ENCODE results near the gene NEDD4L.
A peak's percentile ranks its signal among the peaks of the same experiment; 100 is the strongest.
"Not testable (repeated sequence)": the region's sequence is repeated elsewhere in the genome, so short reads cannot be mapped to it uniquely, and the experiment has no call there.

The NEDD4L gene

GRCh38 chr18:58158459-58158858 is 114.4 kb downstream of the NEDD4L start:
- no peak for DNase-seq

DNA sequence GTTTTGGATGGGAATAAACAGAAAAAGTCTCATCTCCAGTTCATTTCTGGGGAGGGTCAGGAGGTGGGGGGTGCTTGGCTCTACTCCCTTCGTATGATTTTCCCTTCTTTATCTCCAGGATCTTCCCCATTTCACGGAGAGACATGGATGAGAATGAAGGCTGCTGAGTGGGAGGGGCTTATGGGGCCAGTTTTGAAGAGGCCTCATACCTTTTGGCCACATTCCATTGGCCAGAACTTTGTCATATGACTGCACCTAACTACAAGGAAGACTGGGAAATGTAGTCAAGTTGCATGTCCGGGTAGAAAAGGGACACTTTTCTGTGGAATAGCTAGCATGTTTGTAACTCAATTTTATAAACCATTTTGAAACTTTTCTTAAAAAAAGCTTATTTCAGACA is 117.6 kb downstream of the NEDD4L start:
- no peak for DNase-seq

GRCh38 chr18:58162127-58162526 is 118.1 kb downstream of the NEDD4L start:
- DNase-seq: no peak

GRCh38 chr18:58163004-58163590 is 119.1 kb downstream of the NEDD4L start:
- no peak for DNase-seq

- no peak for DNase-seq
Observed at GRCh38 chr18:58166278-58166844, 122.3 kb downstream of the NEDD4L start.

DNA sequence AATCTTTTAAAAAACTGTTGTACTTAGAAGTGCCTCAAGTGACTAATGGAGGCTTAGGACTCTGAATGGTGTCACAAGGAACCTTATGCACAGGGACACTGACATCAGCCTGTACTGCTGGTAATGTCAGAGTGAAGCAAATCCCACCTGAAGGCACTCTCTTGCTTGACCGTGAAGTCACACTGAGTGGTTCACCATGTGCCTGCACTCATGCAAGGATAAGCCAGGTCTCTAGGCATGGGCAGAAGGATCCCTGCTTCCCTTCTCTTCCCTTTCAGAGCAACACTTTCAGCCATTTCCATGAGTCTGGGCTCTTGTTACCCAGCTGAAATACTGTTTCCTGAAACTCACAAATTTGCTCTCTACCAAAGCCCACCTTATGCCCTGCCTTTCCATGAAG is 123.0 kb downstream of the NEDD4L start:
- DNase-seq: no peak

DNA sequence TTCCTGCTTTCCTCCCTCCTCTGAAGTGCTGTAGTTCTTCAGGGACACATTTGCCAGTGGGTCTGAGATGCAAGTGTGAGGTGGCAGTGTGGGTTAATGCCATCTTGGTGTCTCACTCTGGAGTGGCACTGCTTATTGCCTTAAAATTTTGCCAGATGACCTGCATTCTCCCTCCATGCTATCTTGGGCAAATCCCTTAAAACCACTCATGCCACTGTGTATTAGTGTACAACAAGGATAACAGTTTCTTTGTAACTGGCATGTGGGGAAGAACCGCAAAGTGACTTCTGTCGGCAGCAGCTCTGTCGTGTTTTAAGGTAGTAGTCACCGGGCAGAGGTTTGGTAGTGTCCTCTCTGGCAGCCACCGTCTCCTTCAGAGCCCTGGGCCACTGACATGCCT is 124.2 kb downstream of the NEDD4L start:
- DNase-seq: no peak

- DNase-seq: no peak
Observed at GRCh38 chr18:58168993-58169392, 125.0 kb downstream of the NEDD4L start.

DNA sequence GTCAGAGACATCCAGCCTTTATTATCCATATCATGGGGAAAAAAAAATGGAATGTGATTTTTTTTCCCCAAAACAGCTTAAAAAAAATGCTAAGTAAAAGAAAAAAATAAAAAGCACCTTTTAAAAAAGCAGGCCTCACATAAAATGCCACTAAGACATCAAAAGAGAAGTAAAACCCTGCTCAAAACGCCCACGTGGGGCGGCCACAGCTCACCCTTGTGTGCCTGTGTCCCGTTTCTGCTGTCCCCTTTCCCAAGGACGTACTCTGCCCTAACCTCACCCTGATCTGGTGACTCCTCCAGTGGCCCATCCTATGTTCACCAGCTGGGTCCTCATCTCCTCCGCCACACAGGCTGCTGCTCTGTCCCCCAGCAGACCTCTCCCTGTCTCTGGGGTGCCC is 125.4 kb downstream of the NEDD4L start:
- DNase-seq: no peak

GRCh38 chr18:58170036-58170435 is 126.0 kb downstream of the NEDD4L start:
- not testable (repeated sequence) for DNase-seq

DNA sequence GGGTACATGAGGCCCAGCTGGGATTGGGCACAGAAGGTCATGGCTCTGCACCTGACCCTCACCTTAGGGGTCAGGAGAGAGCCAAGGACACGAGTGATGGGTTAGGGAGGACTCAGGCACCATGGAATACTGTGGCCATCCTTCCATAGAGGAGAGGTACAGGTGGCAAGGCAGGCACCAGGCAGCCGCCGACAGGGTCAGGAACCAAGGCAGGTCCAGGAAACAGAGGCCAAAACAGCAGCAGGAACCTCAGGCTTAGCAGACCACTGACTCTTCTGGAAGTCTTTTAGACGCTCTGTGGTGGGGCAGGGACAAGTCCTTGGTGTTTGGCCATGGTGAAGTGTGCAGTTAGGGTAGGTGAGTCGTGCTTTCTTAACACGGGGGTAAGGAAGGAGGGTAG is 128.0 kb downstream of the NEDD4L start:
- DNase-seq: no peak

DNA sequence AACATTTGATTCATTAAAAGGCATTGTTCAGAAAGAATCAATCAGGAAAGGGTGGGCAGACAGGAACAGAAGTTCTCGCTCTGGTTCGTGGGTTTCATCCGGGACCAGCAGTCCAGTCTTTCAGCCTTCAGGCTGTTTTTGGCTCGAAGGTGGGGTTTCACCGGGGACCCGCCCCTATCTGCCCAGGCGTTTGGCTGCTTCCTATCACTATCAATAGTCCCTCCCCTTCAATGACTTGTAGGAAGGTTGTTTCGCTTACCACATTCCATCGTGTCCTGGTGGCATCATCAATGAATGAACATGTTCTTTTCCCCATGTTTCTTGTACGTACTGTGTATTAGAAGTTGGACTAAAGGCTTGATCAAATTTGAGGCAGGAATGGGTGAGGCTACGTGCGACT is 130.3 kb downstream of the NEDD4L start:
- DNase-seq: no peak

- no peak for DNase-seq
Observed at GRCh38 chr18:58175122-58175785, 131.2 kb downstream of the NEDD4L start.

- DNase-seq: no peak
Observed at GRCh38 chr18:58175786-58176176, 131.8 kb downstream of the NEDD4L start.

DNA sequence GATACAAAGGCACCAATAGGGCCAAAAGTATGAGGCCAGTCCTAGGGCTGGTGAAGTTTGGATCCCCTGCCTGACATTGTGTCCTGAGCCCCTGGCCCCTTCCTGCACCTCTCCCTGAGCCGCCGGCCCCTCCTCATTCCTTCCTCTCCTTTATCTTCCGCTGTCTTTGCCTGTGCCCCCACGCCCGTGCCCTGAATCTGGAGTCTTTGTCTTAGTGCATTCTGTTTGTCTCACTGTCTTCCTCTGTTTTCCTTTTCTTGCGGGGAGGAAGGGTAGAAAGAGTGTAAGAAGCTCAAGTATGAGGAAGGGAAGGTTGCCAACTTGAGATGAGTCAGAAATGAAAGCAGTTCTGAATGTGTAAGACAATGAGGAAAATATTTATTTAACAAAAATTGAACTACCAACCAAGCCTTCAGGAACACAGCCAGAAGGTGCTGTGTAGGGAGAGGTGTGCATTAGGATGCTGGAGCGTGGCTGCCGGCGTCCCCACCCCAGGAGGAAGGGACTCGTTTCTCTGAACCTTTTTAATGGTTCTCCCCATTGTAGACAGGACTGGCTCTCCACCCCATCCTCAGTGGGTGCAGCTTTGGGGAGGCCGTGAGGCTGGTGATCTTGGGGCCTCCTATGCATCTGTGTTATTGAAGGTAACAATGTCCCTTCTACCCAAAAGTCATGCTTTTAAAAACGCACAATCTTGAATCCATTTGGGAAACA is 133.1 kb downstream of the NEDD4L start:
- no peak for DNase-seq

- DNase-seq: no peak
Observed at GRCh38 chr18:58177896-58178470, 134.0 kb downstream of the NEDD4L start.

DNA sequence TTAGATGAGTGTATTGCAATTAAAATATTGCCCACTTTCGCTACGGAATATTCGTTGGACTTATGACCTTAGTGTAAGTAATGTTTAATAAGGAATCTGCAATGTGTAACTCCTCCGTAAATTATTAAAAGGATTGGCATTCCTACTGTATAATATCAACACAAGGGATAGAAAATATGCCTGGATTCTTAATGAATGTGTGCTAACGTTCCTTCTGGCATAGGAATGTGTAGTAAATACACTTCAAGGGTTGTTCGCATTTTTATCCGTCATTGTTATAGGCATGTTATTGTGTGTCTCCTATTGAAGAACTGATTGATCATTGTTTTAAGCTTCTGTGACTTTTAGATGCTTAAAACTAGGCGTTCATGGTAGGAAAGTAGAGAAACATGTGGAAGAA is 134.5 kb downstream of the NEDD4L start:
- no peak for DNase-seq

DNA sequence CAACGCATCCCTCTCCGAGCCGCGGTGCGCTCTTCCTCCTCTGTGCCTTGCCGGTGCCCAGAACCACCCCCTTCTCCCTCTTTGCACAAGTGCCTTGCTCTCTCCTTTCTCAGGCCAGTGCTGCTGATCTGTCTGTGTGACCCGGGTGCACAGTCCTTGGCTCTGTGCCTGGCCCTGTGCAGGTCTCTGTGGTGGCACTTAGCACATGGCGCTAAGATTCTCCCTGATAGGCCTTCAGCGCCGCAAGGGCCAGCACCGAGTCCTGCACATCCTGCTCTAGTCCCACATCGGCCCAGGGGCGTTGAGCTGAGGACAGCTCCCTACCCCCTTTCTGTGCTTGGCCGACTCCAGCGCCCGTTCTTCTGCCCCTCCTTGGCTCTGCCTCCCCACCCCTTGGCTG is 136.1 kb downstream of the NEDD4L start:
- no peak for DNase-seq

DNA sequence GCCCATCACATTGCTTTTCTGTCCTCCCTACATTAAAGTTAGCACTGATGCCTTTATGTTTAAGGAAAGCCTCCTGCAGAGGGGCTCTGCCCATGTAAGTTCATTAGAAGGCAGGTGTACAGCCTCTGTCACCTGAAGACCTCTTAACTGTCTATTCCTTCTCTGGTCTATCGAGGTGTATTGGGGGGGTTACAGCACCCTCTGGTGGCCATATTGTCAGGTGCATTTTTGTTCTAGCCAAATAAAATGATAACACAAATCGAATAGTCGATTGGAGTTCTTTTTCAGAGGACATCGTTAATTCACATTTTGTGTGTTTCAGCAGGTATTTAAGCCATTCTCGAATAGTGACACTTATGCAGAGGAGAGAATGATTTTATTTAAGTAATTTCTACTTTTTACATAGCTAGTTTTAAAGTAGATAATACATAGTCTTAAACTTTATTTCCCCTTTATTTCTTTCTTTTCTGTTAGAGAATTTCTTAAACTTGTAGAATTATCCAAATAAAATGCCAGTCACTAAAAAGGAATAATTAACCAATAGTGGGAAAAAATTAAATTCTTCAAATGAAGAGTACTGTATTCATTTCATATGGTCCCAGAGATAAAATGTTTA is 136.8 kb downstream of the NEDD4L start:
- peak; percentile 41 for DNase-seq

DNA sequence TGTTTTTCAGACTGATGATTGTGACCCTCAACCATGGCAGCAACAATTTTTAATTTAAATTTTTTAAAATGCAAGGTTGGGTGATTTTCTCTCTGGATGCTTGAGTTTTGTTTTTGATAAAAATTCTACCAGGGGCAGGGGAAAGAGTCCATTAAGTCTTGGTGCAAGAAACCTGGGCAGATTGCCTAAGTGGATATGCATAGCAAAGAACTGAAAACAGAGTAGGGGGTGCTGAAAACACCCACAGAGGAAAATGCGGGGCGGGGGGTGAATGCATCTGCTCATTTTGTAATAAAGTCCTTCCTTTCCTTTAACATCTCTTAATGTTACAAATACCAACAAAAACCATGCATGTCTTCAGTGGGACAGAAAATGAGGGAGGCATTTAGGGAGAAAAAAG is 138.0 kb downstream of the NEDD4L start:
- DNase-seq: no peak

- no peak for DNase-seq
Observed at GRCh38 chr18:58183226-58183625, 139.2 kb downstream of the NEDD4L start.

GRCh38 chr18:58186258-58186948 is 142.4 kb downstream of the NEDD4L start:
- DNase-seq: no peak

DNA sequence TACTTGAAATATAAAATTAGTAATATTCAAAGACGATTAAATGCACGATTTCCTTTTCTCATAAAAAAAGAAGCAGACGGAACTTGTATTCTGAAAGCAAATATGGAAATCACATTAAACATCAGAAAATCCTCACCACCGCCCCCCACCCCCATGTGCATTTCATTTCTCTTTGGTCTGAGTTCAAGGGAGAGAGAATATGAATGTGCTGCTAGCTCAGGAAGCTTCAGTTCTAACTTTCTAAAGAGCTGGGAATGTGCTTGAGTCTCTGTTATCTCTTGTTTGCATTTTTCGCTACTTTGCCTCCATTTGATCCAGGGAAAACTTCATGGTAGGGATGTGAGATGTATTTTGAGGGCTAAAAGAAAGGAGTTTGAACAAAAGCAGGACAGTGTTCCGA is 143.6 kb downstream of the NEDD4L start:
- no peak for DNase-seq
